ENCODE data around the gene HMX1. TPM values are rescaled to one million over a fixed set of nuclear protein-coding genes. Genes with fewer than 3 reads are reported as not detected.

HMX1 gene
- total RNA-seq = 1 to 10 TPM in 1 of 2 donors, under 1 TPM in 1; 0.69 to 2.9 TPM
- 1 to 10 TPM; 5.0 to 5.5 TPM for polyA plus RNA-seq (ENCODE audit: insufficient read length in 2 of 2)
- long read RNA-seq, donor 1, transcript HMX1-201 (2 exons, 1,895 nt) = major isoform, 6 of 6 reads
- long read RNA-seq, donor 1, partial matches to known transcripts = 0 of 6 reads
- long read RNA-seq, donor 1, other reads (novel, unspliced or antisense) = 0 of 6 reads
- long read RNA-seq, donor 2, partial matches to known transcripts = 0 of 3 reads
- long read RNA-seq, donor 2, other reads (novel, unspliced or antisense) = 0 of 3 reads
- long read RNA-seq, donor 3, partial matches to known transcripts = 0 of 1 reads
- long read RNA-seq, donor 3, other reads (novel, unspliced or antisense) = 0 of 1 reads
- long read RNA-seq, donor 4 = 0 reads

DNA sequence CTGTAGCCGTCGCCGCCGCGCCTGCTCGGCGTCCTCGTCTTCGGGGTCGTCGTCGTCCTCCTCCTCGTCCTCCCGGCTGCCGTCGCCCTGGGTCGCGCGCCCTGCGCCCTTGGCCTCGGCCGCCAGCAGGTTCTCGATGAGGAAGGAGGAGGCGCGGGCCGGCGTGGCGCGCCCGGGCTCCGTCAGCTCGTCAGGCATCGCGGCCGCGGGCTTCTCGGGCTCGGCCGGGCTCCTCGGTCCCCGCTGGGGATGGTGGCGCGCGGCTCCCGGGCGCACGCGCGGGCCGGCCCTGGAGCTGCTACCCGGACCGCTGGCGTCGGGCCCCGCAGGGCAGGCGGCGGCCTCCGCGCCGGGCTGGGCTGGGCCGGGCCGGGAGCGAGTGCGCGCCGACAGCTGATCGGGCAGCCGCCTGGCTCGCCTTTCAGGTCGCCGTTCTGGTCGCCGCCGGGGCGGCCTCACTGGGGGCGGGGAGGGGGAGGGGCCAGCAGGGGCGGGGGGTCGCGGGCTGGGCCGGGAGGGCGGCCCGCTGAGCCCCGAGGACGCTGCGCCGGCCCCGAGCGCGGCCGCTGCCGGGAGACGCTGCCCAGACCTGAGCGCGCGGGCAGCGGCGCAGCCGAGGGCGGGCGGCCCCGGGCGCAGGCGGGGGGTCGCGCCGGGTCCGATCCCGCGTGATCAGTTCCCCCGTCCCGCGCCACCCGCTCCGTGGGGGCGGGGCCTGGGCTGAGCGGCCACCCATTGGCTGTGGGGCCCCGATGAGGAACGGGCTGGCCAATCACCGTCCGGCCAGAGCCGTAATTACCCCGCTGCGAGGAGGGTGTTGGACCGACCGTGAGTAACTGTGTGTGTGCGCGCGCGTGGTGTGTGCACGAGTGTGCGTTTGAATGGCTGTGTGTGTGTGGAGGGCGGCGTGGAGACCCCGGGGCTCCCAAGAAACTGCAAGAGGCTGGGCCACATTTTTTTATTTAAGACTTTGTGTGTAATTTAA lies at the start of gene HMX1:
TSS of gene HMX1 (minus strand) at position 423 of the 985 bp plus-strand sequence. CDS start at position 198, 225 bp downstream.
- no peak within 1 kb of the TSS for H3K27ac ChIP-seq (ENCODE audit: low read depth, low read length)
- WGBS (ENCODE audit: insufficient coverage) = under 1% methylated on average over 121 of the region's 134 CpGs
- H3K9me3 ChIP-seq (ENCODE audit: control insufficient read depth, insufficient read depth, low read length) = no peaks in the 10 kb centered on the region
- DNase-seq (ENCODE audit: low read depth in 4 of 6, low spot score in 6 of 6) = peak in 5 of 6 donors; percentile 26 to 90 (median 38)
- peaks cover 90% of the 10 kb centered on the region for H3K27me3 ChIP-seq (ENCODE audit: control insufficient read depth, insufficient read depth, low read length)
- peak within 1 kb of the TSS; percentile 9 for H3K4me3 ChIP-seq (ENCODE audit: low read depth, low read length)
- H3K4me1 ChIP-seq (ENCODE audit: control insufficient read depth, insufficient read depth, low read length) = peaks cover 43% of the 10 kb centered on the region
- H3K36me3 ChIP-seq (ENCODE audit: control insufficient read depth, insufficient read depth, low read length) = peaks cover 7% of the 10 kb centered on the region

DNA sequence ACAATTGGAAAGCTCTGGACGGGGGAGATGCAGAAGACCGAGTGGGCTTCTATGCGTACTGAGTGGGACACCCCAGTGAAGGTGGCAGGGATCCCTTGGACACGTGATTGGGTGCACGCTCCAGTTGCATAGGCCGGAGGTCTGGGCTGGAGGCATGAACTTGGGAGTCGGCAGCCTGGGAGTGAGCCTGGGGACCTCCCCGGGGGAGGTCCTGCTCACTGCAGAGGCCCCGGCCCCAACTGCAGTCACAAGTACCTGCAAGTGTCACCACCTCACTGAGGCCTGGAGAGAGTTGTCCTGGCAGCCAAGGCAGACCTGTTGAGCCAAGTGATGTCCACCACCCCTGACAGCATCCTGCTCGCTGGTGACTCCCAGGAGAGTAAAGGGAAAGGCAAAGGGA lies 49.3 kb upstream of the HMX1 start:
- 84% methylated on average over 9 of the region's 10 CpGs for WGBS (ENCODE audit: insufficient coverage)
- H3K27me3 ChIP-seq (ENCODE audit: control insufficient read depth, insufficient read depth, low read length) = peaks cover 3% of the 10 kb centered on the region
- DNase-seq (ENCODE audit: low read depth in 4 of 6, low spot score in 6 of 6) = no peak
- H3K4me1 ChIP-seq (ENCODE audit: control insufficient read depth, insufficient read depth, low read length) = peaks cover 11% of the 10 kb centered on the region
- H3K4me3 ChIP-seq (ENCODE audit: low read depth, low read length) = no peak overlapping the region
- H3K36me3 ChIP-seq (ENCODE audit: control insufficient read depth, insufficient read depth, low read length) = no peaks in the 10 kb centered on the region
- H3K27ac ChIP-seq (ENCODE audit: low read depth, low read length) = no peak overlapping the region
- H3K9me3 ChIP-seq (ENCODE audit: control insufficient read depth, insufficient read depth, low read length) = no peaks in the 10 kb centered on the region

DNA sequence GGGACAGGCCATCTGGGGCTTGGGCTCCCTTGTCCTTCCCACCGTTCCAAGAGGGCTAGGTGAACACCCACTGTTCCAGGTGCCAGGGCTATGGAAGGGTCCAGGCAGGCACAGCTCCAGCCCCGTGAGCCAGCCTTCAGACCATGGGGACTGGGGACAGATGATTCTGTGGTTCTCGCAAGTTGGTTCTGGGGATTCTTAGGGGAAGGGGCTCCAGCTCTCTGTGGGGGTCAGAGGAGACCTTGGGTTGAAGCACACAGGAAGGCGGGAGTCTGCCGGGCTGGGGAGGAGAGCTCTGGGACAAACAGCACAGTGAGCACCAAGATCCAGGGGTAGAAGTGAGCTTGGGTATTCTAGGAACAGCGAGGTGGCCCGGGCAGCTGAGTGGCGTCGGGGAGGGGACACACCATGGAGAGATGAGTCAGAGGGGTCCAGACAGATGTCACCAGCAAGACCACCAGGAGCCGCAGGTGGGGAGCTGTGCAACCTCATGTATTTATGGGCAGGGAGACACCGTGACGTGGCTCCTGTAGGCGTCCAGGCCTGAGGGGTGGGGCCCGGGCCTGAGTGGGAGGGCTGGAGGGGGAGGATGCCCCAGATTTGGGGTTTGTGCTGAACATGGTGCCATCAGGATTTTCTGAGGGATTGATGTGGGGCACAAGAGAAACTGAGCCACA lies 48.8 kb upstream of the HMX1 start:
- Histone ChIP-seq H3K27me3 (ENCODE audit: control insufficient read depth, insufficient read depth, low read length) (peaks cover 3% of the 10 kb centered on the region), H3K36me3 (ENCODE audit: control insufficient read depth, insufficient read depth, low read length) (no peaks in the 10 kb centered on the region), H3K4me1 (ENCODE audit: control insufficient read depth, insufficient read depth, low read length) (peaks cover 11% of the 10 kb centered on the region), H3K27ac (ENCODE audit: low read depth, low read length) (no peak overlapping the region), H3K9me3 (ENCODE audit: control insufficient read depth, insufficient read depth, low read length) (no peaks in the 10 kb centered on the region), H3K4me3 (ENCODE audit: low read depth, low read length) (no peak overlapping the region)
- DNase-seq (ENCODE audit: low read depth in 4 of 6, low spot score in 6 of 6) = no peak
- WGBS (ENCODE audit: insufficient coverage) = 83% methylated on average over 14 of the region's 14 CpGs

DNA sequence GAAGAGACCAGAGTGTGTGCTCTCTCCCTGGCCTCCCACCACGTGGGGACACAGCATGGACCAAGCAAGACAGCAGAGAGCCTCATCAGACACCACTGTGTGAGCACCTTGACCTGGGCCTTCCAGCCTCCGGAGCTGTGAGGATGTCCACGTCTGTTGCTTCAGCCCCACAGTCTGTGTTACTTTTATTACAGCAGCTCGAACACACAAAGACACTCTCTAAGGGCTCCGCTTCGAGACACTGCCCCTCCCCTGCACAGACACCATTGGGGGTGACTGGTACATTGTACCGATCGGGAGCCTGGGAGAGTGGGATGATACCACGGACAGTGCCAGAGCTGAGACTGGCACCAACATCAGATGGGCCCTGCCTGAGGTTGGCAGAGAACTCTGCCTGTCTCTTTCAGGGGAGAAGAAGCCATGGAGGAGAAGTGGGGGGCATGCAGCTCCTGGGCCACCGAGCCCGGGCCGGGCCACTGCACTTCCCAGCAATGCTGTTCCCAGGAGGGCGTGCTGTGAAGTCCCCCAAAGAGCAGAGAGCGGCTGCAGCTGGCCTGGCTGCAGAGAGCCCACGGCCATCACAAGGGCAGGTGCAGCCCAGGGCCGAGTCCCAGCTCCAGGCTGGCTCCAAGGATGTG lies 48.1 kb upstream of the HMX1 start:
- Histone ChIP-seq H3K27me3 (ENCODE audit: control insufficient read depth, insufficient read depth, low read length) (peaks cover 3% of the 10 kb centered on the region), H3K9me3 (ENCODE audit: control insufficient read depth, insufficient read depth, low read length) (no peaks in the 10 kb centered on the region), H3K4me1 (ENCODE audit: control insufficient read depth, insufficient read depth, low read length) (peaks cover 11% of the 10 kb centered on the region), H3K4me3 (ENCODE audit: low read depth, low read length) (no peak overlapping the region), H3K36me3 (ENCODE audit: control insufficient read depth, insufficient read depth, low read length) (no peaks in the 10 kb centered on the region), H3K27ac (ENCODE audit: low read depth, low read length) (no peak overlapping the region)
- no peak for DNase-seq (ENCODE audit: low read depth in 4 of 6, low spot score in 6 of 6)
- 58% methylated on average over 16 of the region's 16 CpGs for WGBS (ENCODE audit: insufficient coverage)

DNA sequence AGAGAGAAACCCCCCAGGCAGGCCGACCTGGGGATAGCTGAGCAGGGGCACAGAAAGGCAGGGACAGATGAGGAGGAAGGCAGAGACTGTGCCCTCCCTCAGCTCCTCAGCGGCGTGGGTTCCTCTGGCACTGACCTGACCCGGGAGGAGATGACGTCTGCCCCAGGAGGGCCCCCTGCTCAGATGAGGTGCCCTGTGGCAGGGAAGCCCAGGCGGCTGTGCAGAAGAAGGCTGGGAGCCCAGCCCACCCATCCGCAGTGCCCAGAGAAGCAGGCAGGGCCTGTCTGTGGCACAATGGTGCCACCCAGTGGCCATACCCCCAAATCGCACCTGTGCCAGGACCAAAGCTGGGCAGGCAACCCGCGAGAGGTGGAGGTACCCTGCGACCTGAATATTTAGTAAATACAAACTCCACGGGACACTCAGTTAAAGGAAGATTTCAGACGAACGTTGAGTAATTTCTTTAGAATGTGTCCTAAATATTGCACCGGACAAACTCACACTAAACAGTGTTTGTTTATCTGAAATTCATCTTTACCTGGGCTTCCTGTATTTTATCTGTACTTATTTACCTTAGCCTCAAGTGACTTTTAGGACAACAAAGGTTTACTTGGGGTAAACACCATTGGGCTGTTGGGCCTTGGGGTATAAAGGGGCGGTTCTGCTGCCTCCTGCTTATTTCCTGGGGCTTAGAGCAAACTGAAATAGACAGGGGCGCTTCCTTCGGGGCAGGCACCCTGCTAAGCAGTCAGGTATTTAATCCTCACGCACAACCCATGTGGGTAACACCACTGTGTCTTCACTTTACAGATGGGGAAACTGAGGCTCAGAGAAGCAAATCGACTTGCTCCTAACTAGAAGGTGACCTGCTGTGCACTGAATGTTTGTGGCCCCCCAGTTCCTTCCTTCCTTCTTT lies 46.5 kb upstream of the HMX1 start:
- Histone ChIP-seq H3K9me3 (ENCODE audit: control insufficient read depth, insufficient read depth, low read length) (no peaks in the 10 kb centered on the region), H3K4me1 (ENCODE audit: control insufficient read depth, insufficient read depth, low read length) (peaks cover 11% of the 10 kb centered on the region), H3K27me3 (ENCODE audit: control insufficient read depth, insufficient read depth, low read length) (peaks cover 3% of the 10 kb centered on the region), H3K36me3 (ENCODE audit: control insufficient read depth, insufficient read depth, low read length) (no peaks in the 10 kb centered on the region), H3K27ac (ENCODE audit: low read depth, low read length) (no peak overlapping the region), H3K4me3 (ENCODE audit: low read depth, low read length) (no peak overlapping the region)
- WGBS (ENCODE audit: insufficient coverage) = 17% methylated on average over 11 of the region's 20 CpGs
- DNase-seq (ENCODE audit: low read depth in 4 of 6, low spot score in 6 of 6) = peak in 5 of 6 donors; percentile 39 to 89 (median 58)

DNA sequence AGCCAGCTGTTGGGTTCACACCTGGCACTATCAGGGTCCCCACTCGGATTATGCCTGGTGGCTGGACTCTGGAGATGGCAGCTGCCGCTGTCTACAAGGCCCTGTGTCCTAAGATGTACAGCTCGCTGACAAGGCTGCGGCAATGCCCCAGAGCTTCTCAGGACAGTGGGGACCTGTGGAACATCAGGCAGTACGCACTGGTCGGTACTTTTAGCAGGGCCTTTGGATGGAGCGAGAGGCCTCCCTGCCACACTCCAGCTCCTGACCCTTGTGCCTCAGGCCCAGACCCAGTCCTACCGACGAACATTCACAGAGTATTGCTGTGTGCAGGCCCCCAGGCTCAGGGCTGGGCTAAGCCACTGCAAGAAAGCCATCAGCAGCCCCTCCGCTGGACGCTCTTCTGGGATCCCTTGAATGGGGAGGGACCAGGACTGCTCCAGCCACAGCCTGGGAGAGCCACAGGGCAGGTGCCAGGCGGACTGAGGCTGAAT lies 45.7 kb upstream of the HMX1 start:
- H3K9me3 ChIP-seq (ENCODE audit: control insufficient read depth, insufficient read depth, low read length) = no peaks in the 10 kb centered on the region
- no peak overlapping the region for H3K4me3 ChIP-seq (ENCODE audit: low read depth, low read length)
- H3K27me3 ChIP-seq (ENCODE audit: control insufficient read depth, insufficient read depth, low read length) = peaks cover 3% of the 10 kb centered on the region
- WGBS (ENCODE audit: insufficient coverage) = 87% methylated on average over 12 of the region's 12 CpGs
- no peaks in the 10 kb centered on the region for H3K36me3 ChIP-seq (ENCODE audit: control insufficient read depth, insufficient read depth, low read length)
- no peak overlapping the region for H3K27ac ChIP-seq (ENCODE audit: low read depth, low read length)
- DNase-seq (ENCODE audit: low read depth in 4 of 6, low spot score in 6 of 6) = no peak
- peaks cover 11% of the 10 kb centered on the region for H3K4me1 ChIP-seq (ENCODE audit: control insufficient read depth, insufficient read depth, low read length)

DNA sequence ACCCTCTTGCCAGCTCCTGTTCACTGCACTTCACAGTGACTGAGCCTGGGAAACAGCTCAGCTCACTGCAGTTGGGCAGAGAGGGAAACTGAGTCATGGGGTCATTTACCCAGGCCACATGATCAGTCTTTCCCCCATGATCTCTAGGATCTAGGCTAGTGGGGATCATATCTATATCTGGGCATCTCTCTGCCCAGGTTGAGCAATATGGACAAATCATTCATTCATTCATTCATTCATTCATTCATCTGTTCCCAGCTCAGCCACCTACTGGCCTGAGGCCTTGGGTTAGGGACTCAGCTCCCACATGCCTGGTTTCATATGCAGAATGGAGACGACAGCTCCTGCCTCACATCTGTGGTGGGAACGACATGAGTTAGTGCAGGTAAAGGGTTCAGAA lies 45.3 kb upstream of the HMX1 start:
- Histone ChIP-seq H3K36me3 (ENCODE audit: control insufficient read depth, insufficient read depth, low read length) (no peaks in the 10 kb centered on the region), H3K9me3 (ENCODE audit: control insufficient read depth, insufficient read depth, low read length) (no peaks in the 10 kb centered on the region), H3K27me3 (ENCODE audit: control insufficient read depth, insufficient read depth, low read length) (peaks cover 3% of the 10 kb centered on the region), H3K27ac (ENCODE audit: low read depth, low read length) (no peak overlapping the region), H3K4me3 (ENCODE audit: low read depth, low read length) (no peak overlapping the region), H3K4me1 (ENCODE audit: control insufficient read depth, insufficient read depth, low read length) (peaks cover 14% of the 10 kb centered on the region)
- DNase-seq (ENCODE audit: low read depth in 4 of 6, low spot score in 6 of 6) = no peak
- WGBS (ENCODE audit: insufficient coverage) = 94% methylated on average over 2 of the region's 2 CpGs

DNA sequence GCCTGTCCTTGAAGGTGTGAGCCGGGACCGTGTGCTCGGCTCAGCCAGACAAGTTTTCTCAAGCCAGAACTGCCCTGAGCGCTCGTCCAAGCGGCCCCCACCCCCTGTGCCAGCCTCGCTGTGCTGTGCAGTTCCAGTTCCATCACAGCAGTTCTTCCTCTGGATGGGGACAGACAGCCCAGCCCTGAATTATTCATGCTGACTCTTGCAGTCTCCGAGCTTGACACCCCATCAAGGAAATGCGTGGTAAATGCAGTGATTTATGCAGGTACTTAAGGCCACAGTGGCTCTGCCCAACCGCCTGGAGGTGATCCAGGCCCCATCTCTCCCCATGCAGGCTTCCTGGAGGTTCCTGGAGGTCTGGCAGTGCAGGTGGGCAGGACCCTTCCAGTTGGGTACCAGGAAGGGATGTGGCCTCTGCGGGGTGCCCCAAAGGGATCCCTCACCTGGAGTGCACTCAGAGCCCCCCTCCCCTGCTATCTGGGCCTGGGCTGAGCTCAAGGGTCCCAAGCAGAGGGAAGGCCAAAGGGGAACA lies 44.8 kb upstream of the HMX1 start:
- WGBS (ENCODE audit: insufficient coverage) = 41% methylated on average over 11 of the region's 11 CpGs
- Histone ChIP-seq H3K27ac (ENCODE audit: low read depth, low read length) (no peak overlapping the region), H3K27me3 (ENCODE audit: control insufficient read depth, insufficient read depth, low read length) (peaks cover 3% of the 10 kb centered on the region), H3K36me3 (ENCODE audit: control insufficient read depth, insufficient read depth, low read length) (no peaks in the 10 kb centered on the region), H3K4me3 (ENCODE audit: low read depth, low read length) (no peak overlapping the region), H3K9me3 (ENCODE audit: control insufficient read depth, insufficient read depth, low read length) (no peaks in the 10 kb centered on the region), H3K4me1 (ENCODE audit: control insufficient read depth, insufficient read depth, low read length) (peaks cover 18% of the 10 kb centered on the region)
- DNase-seq (ENCODE audit: low read depth in 4 of 6, low spot score in 6 of 6) = no peak

All from spinal cord (tissue), 10 donors.